Medulla oblongata (tissue), 1 donor: ENCODE results near the gene FMN1.
A peak's percentile ranks its signal among the peaks of the same experiment; 100 is the strongest.

Experiments
- DNase-seq: peaks from one replicate; pipeline ENCODE4 v3.0.0-alpha.2; 2015; ENCODE audit errors: extremely low spot score

Gene FMN1

DNA sequence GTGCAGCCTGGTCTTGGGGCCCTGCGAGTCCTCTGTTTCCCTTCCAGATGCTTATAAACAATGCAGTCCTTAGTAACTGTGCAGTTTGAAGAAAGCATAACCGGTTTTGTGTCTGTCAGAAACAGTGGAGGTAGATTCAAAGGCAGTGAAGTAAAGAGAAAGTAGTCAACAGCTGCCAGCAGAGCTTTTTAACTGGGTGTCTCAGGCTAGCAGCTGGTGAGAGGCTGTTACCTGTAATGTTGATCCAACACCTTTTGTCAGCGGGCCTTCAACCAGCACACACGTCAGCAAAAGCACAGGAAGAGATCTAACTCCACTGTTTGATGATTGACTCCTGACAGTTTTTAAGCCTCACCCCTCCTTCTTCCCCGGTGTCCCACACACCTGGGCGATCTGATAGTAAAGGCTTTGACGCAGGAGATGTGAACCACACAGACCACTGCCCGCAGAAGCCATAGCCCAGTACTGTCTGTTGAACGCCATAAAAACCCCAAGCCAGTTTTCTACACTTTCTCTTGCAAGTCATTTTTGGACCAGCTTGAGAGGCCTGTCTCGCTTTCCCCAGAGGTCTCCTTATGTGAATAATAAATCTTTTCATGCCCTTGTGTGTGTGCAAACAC is 178.0 kb downstream of the FMN1 start:
- no peak for DNase-seq

DNA sequence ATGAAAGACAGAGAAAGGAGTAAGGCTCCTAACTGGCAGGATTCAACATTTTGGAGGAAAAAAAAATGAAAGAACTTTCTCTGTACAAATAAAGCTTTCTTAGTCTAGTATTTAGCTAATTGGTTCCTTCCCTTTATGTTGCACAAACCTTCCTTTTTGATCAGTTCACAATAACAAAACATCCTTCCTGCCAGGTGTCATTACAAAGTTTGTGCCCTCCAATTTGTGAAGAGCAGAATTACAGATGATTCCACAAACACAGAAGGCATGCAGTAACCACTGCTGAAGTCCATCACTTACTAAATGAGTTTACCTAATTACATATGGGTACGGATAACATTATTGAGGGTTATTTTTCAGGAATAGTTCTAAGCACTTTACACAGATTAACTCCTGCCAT is 179.9 kb downstream of the FMN1 start:
- DNase-seq: no peak

DNA sequence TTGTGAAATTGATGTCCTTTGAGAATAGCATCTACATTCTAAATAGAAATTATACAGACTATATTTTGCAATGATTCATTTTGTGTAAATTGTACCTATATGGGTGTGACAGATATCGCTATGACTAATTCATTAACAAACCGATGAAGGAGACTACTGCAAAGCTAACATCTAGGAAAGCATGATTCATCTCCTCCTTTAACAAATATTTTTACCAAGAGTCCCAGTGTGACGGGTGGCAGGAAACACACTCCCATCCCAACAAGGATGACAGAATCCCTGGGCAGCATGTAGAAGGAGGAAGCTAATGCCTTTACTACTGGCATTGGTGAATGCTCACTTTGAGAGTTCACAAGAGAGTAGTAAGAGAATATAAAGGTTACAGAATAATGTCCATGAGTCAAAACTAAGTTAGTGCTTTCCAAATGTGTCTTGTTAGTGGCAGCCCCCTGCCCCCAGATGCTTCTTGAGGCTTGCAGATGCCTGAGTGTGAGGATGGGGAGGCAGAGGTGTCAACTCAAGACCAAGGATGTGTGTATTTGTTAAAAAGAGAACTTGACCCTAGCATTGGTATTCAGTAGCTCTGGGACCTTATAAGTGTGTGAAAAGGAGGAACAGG is 180.6 kb downstream of the FMN1 start:
- no peak for DNase-seq

DNA sequence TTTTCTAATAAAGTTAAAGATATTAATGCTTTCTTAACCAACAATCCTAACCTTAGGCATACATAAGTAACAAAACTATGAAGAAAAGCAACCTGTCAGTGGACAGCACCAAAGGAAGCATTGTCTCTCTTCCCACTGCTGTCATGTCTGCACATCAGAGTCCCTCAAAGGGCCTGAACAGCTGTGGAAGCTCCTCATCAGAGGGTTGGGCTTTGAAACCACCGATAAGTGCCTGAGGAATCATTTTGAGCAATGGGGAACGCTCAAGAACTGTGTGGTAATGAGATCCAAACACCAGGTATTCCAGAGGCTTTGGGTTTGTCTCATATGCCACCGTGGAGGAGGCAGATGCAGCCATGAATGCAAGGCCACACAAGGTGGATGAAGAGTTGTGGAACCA is 182.5 kb downstream of the FMN1 start:
- DNase-seq: no peak

DNA sequence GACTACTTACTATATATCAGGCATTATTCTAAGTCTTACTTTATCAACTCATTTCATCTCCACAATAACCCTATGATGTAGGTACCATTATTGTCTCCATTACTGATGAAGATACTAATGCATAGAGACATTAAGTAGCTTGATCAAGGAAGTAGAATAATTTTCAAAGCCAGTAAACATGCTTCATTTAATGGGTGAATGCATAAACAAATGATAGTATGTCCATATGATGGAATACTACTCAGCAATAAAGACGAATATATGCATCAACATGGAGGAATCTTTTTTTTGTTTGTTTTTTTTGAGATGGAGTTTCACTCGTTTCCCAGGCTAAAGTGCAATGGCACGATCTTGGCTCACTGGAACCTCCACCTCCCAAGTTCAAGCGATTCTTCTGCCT is 184.9 kb downstream of the FMN1 start:
- DNase-seq: no peak

DNA sequence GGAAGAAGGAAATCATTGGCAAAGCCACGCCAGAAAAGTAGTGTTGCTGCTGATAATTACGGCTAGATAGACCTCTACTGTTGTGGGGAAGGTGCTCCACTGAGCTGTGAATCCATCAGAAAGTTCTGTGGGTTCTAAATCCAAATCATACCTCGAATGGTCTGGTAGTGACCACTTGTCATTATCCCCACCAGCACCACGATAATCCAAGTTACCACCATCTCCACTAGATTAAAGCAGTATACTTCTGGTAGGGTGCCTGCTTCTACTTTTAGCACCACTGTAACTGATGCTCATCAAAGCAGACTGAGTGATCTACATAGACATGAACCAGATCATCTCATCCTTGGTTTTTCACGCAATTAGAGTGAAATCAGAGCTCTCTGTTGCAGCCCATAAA is 185.5 kb downstream of the FMN1 start:
- DNase-seq: no peak

DNA sequence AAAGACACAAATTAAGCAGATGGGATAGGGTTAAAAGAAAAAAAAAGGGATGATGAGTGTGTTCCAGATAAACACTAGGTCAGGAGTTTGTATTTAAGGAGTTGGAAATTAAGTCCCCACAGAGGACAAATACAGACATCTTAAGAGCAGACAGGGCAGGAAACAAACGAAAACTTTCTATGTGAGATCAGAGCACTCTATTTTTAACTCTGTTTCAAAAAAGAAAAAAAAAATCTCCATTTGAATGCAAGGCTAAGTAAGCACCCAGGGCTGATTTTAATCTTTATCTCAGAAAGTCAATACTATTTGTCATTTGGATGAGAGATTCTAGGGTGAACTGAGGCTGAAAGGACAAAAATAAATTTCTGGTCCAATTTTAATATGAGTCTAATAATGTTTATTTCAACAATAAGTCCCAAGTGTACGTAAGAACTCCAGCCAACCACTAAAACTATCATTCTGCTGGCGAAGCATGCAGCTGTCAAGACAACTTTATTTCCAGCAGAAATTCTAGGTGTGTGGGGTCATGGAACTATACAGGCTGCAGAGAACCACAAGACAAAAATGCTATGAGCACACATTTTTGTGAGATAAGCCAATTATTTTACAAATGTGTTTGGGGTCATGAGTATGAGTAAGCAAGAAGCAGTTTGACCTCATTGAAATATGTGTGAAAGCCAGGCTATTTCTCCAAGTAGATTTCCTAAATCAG is 186.1 kb downstream of the FMN1 start:
- no peak for DNase-seq

DNA sequence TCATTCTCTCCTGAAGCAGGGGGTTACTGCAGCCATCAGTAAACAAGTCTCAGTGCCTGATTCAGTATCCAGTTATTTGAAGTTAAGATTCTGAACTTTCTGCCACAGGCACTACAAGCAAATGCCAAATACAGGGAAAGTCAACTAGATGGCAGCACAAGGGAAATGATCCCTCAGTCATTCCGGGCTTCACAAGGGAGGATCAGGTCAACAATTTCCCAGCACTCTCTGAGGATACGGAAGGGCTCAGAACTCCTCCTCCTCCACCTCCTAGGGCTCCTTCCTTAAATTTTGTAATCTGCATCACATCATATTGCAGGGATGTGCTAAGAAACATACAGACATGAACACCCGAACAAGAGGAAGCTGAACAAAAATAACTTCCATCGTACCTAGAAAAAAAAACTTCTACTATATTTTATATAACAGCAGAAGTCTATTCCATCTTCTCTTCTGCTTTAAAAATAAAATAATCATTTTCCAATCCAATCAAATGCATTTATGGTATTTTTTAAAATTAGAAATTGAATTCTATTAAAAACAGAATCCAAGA is 187.1 kb downstream of the FMN1 start:
- peak; percentile 58 for DNase-seq

DNA sequence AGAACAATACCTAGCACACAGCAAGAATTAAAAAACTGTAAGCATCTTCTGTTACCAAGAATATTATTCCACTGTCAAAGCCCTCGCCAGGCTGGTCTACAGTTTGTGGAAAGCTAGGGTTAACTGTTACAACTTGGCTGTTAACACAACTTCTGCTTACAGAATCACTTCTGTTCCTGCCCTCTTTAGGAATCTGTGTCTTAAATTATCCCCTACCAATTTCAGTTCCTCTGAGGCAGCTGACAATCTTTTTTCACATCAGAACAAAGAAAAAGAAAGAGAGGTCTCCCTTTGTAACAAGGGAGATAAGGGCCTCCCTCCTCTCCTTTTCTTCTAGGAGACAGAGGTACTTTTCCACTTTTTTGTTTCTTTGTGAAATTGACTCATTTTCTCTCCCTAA is 188.9 kb downstream of the FMN1 start:
- peak; percentile 75 for DNase-seq

DNA sequence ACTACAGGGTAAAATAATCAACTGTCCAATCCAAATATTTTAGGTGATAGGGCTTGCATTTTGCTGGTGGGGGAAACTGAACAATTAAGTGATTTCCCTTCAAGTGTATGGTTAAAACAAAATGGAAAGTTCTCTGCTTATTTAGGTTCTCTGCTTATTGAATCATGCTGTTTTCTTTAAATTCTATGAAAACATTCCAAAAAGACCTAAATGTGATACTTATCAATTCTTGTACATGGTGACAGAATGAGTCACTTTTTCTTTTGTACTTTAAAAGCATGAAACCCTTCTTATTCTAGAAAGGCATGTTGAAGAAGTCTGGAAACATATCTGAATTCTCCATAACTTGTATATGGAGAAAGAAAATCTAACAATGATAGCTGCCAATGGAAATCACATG is 192.6 kb downstream of the FMN1 start:
- no peak for DNase-seq

DNA sequence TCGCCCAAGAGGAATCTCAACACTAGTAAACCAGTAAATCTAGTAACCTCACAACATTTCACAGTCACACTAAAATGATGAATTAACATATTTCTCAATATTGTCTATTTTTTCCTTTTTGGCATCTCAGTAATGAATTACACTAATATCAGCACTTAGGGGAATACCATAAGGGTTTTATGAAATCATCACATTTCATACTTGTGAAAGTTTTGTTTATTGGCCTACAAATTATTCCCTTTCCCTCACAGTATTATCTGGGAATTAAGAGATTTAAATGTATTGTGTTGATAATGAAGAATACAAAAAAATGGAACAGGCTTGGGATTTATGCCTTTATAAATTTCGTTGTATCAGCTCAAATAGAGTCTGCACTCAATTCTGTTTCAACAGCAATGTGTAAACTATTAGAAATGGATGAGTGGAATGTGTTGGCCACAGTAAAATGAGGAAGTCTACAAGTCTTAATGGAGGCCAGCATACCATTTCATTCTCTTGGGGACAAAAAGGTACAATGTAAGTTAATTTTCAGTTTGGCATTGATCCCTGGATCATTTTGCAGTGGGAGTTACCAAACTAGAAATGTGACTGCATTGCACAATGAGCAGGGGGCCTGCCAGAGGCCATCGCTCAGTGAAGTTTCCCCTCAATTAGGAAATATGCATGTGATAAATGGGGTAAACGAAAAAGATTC is 195.4 kb downstream of the FMN1 start:
- no peak for DNase-seq

DNA sequence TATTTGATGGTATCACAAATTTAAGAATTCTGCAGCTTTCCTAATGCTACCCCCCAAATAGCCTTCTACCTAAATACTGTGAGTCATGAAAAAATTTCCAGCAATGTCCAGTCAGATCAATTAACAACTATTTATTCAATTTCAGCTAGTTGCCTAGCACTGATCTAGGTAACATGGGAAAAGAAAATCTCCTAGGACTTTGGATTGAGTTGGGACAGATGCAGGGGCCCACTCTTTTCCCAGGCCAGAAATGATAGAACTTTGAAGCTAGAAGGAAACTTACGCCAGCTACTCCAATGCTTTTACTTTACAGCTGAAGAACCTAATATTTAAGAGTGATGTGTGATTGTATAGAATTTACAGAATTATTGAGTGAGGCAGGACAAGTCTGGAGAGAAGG is 196.3 kb downstream of the FMN1 start:
- DNase-seq: no peak

DNA sequence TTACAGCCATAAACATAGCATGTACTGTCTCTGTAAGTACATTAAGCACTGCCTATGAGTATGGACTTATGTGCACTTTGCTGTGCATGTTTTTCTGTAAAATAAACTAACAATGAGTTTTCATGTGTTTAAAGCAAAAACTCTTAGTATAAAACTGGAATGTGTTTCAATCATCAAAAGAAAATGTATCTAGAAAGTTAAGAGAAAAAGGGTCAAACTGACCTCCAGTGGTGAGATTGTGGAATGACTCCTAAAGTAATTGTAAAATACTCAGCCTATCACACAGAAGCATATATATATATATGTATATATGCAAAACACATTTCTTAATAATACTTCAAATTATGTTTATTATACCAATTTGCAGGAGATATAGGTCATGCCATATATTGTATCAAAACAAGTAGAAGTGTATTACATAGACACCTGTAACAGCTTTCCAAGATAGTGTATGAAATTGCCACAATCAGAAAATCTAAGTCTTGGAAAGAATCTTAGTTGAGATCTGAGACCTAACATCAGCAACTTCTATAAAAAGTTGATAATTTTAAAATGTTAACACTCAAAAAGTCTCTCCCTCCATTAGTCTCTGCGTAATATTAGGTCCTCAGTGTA is 199.6 kb downstream of the FMN1 start:
- peak; percentile 40 for DNase-seq

DNA sequence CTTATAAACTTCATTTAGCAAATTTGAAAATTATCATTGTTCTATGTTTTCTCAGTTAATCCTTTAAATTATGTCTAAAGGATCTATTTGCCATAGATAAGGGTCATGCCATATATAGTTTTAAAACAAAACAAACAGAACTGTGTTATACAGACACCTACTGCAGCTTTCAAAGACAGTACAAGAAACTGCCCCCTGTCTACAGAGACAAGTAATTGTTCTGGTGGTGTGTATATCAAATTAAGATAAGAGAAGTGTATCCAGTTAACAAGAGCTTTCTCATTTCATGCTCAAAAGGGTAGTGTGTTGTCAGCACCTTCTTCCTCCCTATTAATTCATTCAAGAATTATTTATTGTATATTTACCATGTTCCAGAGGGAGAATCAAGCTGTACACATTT is 201.2 kb downstream of the FMN1 start:
- no peak for DNase-seq

DNA sequence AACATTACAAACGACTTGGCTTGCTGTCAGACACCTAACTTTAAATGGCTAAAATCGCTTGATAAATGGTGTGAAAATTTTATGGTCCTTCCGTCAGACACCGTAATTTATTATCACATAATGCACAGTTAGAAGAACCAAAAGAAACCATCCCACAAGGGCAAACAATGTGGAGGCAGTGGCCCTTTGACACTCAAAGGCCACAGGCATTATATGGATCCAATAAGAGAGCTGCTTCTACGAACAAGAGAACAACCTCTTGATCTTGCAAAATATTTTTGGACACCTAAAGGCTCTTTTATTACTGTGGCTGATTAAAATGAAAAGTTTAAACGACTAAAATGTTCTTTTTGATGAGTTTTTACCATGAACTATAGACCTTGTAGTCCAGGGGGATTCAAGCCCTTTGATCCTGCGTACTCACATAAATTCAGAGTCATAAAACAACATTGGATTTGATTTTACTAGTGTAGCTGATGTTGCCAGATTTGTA is 202.8 kb downstream of the FMN1 start:
- no peak for DNase-seq

DNA sequence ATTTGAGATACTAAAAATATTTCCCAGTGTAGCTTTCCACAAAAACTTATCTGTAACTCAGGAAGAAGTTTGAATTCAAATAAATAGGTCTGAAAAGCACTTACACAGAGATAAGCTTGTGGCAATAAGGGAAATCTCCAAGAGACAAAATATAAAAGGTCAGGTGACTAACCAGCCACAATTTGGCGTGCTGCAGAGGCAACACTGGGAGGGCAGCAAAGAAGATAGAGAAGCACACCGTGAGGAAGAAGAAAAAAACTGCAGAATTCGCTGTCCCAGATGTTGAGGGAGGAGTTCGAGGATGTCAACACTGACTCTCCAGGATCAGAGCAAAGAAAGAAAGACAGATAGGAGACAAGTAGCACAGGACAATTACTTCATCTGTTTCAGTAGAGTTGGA is 204.4 kb downstream of the FMN1 start:
- DNase-seq: no peak

DNA sequence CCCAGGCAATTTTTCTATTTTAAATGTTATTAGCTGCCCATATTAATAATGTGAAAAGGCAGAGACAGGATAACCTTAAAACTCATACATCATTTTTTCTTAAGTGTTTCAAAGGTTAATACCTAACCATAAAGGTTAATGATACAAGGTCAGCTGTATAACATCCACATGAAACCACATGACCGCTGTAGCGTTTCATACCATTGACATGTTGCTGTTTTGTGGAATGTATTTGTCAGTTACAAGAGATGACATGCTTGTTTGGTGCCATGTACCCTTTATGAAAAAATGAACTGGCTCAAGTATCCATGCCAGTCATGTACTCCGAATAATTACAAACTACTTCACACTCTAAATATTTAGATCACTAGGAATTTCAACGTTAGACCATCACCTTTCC is 207.4 kb downstream of the FMN1 start:
- no peak for DNase-seq

DNA sequence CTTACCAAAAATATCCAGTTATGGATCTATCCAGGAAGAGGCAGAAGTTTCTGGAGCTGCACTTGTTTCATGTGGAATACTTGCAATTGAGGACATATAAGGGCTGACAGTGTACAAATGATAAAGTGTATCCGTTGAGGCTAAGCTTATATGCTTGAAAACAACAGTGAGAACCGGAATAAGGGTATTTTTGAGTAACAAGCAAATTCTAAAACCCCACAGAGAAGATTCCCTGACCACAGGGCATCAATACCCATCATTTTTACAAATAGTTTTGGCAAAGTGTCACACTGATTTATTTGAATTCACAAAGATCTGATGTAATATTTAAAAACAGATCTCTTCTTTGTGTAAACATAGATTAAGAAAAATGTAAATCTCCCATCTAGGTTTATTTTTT is 208.4 kb downstream of the FMN1 start:
- no peak for DNase-seq

DNA sequence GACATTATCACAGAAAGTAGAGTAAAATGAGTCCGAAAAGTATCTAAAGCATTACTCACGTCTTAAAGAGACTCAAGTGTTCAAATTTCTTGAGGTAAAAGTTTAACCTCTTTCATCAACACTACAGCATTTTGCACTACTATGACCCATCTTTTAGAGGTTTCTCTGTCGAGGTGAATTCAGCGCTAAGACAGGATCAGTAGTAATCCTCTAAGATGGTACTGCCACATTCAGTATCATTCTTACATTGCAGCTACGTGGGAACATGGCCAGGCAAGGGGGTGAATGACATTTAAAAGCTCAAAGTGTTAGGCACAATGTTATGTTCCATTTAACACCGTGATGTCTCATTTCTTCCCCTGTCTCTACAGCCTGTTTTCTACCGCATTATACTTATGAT is 210.8 kb downstream of the FMN1 start:
- DNase-seq: no peak

DNA sequence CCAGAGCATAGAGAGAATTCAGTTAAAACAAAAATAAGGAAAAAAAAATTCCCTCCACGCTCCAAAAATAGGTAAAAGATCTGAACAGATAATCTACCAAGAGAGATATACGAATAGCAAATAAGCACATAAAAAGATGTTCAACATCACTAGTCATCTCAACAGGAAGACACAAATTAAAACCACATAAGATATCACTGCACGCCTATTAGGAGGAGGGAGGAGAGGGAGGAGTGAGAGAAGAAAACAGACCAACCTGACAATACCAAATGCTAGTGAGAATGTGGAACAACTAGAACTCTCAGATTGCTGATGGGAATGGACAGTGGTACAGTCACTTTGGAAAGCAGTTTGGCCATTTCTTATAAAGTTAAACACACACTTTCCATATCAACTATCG is 212.5 kb downstream of the FMN1 start:
- DNase-seq: no peak

DNA sequence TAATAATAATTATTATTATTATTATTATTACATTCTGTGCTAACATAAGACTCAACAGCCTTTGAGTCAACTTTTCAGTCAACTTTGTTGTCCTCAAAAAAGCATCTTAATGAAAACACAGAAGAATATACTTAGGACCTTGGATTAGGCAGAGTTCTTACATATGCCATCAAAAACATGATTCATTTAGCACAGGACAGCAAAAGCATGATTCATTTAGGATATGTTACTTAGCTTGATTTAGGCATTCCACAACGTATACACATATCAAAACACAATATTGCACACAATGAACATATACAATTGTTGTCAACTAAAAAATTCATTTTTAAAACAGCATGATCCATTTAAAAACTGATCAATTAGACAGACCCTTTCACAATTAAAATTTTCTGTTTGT is 213.0 kb downstream of the FMN1 start:
- DNase-seq: no peak

DNA sequence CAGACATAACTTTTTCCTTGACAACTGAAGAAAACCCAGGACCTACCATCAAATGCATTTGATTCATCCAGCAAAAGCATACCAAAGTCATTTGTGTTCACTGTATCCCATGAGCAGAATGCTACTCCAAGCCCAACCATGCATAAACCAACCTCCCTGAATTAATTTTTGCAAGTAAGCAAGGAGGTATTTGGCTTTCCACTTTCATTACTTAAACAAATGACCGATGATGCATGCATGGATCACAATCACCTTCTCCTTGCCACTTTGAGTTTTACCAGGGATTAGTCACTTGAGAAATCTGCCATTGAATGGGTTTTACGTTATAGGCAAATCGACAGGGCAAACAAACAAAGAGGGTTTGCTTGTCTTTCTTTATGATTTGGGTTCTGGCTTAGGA is 214.8 kb downstream of the FMN1 start:
- DNase-seq: no peak
